Right lobe of liver (tissue), 4 donors: ENCODE data around the gene TBX4.

ENCODE experiments used
- POLR2A ChIP-seq: fragments of 450-650 bp; IDR thresholded peaks from one replicate; pipeline ENCODE4 v1.6.1; 2017; ENCODE audit warnings: antibody characterized with exemption, mild to moderate bottlenecking
- TF ChIP-seq, protein P1 (sequence below), 4 donors: fragments of 200-600 bp in 3 of 4; fragments of 450-650 bp in 1 of 4; IDR thresholded peaks; one replicate each; pipeline versions ENCODE4 v1.5.1 to v1.8.0; 2016 to 2022; ENCODE audit warnings: antibody characterized with exemption in 4 of 4, mild to moderate bottlenecking in 2 of 4
- donor health status: DM: no; HTN: no; CAD: no.
- donor health status: DM: no; HTN: no; CAD: no.
- donor health status: DM: no; HTN: yes; CAD: no.

DNA sequence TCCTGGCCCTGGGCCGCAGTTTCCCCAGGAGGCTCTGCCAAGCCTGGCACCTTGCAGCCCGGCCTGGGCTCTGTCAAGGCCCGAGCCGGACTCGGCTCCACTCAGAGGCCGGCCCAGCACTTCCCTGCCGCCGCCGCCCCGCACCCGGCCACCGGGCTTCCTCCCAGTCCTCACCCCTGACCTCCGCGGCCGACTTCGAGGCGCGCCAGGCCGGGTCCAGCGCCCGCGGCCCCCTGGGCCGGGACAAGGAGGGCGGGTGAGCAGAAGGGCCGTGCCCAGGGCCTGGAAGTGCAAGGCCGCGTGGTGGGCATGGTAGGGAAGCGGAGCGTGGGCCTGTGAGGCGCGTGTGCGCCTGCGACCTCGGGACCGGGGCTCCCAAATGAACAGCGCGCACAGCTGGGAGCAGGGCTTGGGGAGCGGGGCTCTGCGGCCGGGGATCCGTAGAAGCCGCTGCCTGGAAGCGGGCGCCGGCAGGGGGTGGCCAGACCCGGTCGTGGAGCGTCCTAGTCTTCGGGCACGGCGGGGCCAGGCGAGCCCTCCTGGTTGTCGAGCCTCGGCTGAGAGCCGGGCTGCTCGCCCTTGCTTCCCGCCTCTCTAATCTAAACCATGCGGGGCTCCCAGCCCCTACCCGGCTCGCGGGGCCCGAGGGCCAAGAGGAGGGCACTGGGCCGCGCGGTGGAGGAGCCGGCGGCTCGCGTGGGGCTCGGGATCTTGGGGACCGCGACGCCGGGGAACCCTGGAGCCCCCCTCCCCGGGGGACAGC is 503 bp upstream of the TBX4 start:
- TF ChIP-seq, protein P1, sequence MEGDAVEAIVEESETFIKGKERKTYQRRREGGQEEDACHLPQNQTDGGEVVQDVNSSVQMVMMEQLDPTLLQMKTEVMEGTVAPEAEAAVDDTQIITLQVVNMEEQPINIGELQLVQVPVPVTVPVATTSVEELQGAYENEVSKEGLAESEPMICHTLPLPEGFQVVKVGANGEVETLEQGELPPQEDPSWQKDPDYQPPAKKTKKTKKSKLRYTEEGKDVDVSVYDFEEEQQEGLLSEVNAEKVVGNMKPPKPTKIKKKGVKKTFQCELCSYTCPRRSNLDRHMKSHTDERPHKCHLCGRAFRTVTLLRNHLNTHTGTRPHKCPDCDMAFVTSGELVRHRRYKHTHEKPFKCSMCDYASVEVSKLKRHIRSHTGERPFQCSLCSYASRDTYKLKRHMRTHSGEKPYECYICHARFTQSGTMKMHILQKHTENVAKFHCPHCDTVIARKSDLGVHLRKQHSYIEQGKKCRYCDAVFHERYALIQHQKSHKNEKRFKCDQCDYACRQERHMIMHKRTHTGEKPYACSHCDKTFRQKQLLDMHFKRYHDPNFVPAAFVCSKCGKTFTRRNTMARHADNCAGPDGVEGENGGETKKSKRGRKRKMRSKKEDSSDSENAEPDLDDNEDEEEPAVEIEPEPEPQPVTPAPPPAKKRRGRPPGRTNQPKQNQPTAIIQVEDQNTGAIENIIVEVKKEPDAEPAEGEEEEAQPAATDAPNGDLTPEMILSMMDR (IDR thresholded peaks at IDR 0.05) = no peak
- no peak for TF ChIP-seq POLR2A
